Measurements from ENCODE around the gene OSBPL1A.

GRCh38 chr18:24270937-24271380, 126.7 kb downstream of the OSBPL1A start:
- TF ChIP-seq E2F1 (CRISPR knock-in tag; IDR thresholded peaks at IDR 0.05) (no peak), CTCF (IDR thresholded peaks at IDR 0.05) (no peak), PRDM15 (CRISPR knock-in tag; IDR thresholded peaks at IDR 0.05) (no peak), ZNF219 (CRISPR knock-in tag; IDR thresholded peaks at IDR 0.05; ENCODE audit: borderline replicate concordance) (no peak), ZNF423 (CRISPR knock-in tag; IDR thresholded peaks at IDR 0.05) (no peak)

Measured in WTC11 (cell line).